GF-D8 (cell line): ENCODE measurements around the gene CSNK1G1.

ENCODE experiments used
- DNase-seq: peaks from one replicate; lab custom pipeline; 2025; lab: John Stamatoyannopoulos, UW

Gene CSNK1G1

DNA sequence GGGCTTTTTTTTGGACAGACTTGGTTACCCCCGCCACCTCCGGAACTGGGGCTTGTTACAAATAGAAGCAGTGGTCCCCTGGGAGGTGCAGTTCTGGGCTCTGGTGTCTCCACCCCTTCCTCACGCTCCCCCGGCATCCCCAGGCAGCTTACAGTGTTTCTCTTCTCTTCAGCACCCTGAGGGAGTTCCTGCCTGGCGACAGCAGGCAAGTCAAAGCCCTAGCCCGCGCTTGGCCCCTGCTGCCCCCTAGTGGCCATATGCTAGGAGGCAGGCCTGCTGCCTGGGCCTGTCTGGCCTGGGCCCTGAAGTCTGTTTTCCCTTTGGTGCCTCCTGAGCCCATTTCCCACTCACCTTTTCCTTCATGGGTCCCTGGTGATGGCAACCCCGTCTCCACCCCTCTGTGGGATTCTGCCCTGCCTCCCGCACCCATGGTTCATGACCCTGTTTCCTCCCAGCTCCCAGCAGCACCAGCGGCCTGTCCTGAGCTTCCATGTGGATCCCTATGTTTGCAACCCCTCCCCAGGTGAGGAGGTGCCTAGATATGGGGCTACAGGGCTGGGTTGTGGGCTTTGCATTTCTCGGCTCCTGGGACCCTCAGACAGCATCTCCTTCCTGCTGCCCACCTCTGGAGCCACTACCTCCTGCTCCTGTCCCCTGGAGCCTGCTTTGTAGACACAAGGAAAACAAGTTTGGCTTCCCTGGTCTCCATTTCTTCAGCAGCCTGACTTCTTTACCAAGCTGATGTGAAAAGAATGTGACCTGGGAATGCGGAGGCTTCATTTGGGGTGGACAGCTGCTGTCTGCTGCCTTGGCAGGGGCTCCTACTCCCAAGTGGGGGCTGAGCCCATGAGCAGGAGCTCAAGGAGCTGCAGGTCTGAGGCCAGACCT is 202.2 kb downstream of the CSNK1G1 start:
- DNase-seq = peak; percentile 11

DNA sequence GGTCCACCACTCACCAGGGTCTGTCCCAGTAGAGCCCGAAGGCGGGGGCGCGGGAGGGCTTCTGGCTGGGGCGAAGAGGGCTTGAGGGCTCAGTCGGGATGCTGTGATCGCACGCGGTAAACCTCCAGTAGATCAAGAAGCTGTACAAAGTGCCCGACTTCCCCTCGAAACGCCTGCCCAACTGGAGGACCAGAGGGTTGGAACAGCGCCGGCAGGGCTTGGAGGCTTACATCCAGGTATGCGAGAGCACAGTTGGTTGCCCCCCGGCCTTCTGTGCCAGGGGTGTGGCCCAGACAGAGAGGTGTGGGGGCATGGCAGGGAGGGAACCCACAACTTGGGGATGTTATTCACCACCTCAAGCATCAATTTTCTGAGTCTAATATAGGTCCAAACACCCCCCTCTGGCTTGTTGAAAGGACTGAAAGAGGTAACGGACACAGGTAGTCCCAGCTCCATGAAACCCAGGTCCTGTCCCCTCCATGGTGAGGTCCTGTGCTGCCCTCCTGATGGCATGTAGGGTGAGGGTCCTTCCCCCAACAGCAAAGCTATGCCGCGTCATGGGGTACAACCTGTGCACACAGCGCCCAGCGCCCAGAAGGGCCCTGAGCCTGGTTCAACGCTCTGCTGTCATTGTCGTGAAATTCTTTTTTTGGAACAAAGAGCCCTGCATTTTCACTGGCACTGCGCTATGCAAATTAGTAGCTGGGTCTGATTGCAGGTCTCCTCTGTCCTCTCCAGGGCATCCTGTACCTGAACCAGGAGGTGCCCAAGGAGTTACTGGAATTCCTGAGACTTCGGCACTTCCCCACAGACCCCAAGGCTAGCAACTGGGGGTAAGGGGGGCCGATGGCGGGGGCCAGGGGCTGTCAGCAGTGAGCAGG is 203.2 kb downstream of the CSNK1G1 start:
- no peak for DNase-seq

GRCh38 chr15:64151727-64152506 is 204.1 kb downstream of the CSNK1G1 start, which contains the start of gene SNX22:
Gene SNX22 (plus strand): TSS chr15:64151731. CDS start chr15:64151776, 45 bp downstream.
- no peak for DNase-seq

DNA sequence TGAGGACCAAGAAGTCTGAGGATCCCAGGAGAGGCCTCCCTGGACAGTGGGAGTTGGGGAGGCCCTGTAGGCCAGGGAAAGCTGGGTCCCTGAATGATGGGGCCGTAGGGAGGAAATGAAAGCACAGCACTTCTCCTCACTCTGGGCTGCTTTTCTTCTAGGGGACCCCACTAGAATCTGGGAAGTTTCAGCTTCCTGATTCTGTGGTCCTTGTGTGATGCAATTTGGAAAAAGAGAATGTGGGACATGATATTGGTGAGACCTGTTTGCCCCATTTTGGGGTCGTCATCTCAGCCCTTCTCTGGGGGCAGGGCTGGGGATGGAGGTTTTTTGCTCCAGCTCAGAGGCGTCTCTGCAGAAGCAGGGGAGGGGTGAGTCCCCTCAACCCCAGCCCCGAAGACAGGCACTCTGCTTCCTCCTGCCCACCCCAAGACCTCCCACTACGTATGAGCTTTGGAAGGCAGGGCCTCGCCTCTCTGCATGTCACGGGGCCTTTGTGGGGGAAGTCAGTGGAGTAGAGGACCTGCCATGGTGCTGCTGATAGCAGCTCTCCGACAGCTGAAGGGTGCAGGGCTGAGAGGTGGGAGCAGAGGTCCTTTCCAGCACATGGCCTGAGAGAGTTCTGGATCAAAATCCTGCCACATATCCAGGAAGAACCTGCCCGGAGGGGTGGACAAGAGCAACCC is 205.9 kb downstream of the CSNK1G1 start:
- no peak for DNase-seq

GRCh38 chr15:64149424-64149823 is 206.5 kb downstream of the CSNK1G1 start:
- DNase-seq = no peak

GRCh38 chr15:64148581-64148980 is 207.4 kb downstream of the CSNK1G1 start:
- DNase-seq = no peak

GRCh38 chr15:64148168-64148567 is 207.8 kb downstream of the CSNK1G1 start:
- DNase-seq = no peak

GRCh38 chr15:64146885-64147681 is 208.9 kb downstream of the CSNK1G1 start:
- no peak for DNase-seq

DNA sequence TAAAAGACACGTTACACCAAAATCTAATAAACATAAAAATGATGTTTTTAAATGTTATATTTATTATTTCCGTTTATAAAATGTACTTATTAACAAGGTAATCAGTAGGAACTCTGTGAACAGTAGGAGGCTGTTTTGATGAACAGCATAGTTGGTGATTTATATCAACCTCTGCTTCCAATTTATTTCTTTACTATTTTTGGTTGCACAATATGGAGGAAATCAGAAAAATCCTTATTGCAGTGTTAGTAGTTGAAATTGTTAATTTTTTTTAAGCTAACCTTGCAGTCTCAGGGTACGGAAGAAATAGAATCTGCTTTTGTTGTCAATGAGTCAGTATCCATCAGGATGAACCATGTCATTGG is 209.5 kb downstream of the CSNK1G1 start:
- no peak for DNase-seq

GRCh38 chr15:64146041-64146440 is 209.9 kb downstream of the CSNK1G1 start:
- DNase-seq = no peak

GRCh38 chr15:64144565-64145281 is 211.2 kb downstream of the CSNK1G1 start:
- DNase-seq = no peak

GRCh38 chr15:64144192-64144564 is 211.8 kb downstream of the CSNK1G1 start:
- DNase-seq = no peak

DNA sequence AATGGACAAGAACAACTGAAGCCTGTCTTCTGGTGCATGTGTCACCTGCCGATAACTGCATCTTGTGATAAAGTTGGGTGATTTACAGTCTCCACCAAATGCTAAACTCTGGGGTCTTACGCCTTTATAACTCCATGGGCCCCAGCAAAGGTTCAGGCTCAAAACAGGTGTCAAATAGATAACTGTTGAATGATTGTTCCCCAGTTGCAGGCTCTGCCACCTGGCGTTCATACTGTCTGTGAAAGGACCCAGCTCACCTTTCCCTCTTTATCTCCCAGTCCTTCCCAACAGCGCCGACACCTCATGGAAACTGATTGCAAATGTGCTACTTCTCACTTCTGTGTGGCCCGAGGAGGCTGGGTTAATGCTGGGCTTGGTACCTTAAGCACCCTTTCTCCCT is 212.7 kb downstream of the CSNK1G1 start:
- no peak for DNase-seq

GRCh38 chr15:64141798-64142512 is 214.0 kb downstream of the CSNK1G1 start:
- no peak for DNase-seq

GRCh38 chr15:64138331-64138941 is 217.5 kb downstream of the CSNK1G1 start:
- no peak for DNase-seq

- DNase-seq = no peak
These were observed 218.6 kb downstream of the CSNK1G1 start for GRCh38 chr15:64137226-64137833.

- DNase-seq = no peak
These were observed 219.6 kb downstream of the CSNK1G1 start for GRCh38 chr15:64136347-64136746.

DNA sequence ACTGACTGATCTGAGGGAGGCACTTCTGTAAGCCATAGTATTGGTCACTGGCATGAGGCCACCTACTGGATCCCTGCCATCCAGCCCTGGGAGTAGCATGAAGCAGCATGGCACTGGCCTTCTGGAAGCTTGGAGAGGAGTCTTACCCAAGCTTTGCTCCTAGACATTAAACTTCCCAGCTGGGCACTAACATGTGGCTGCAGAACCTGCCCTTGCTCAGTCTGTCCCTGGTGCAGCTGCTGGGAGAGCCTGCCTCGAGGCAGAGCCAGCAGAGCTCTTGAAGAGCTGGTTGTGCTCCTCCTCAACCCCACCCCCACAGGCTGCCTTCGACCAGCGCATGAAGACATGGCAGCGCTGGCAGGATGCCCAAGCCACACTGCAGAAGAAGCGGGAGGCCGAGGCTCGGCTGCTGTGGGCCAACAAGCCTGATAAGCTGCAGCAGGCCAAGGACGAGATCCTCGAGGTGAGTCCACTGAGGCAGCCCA is 221.6 kb downstream of the CSNK1G1 start:
- DNase-seq = no peak
